ENCODE data around the gene AUH. TPM values are rescaled to one million over a fixed set of nuclear protein-coding genes. Genes with fewer than 3 reads are reported as not detected.

Gene AUH
- total RNA-seq, 1 experiment from 2014 or later, result 21.7 TPM

GRCh38 chr9:91398926-91399325 is 37.2 kb upstream of the AUH start:
- H3K4me3 Mint-ChIP-seq, result no peak overlapping the region
- Histone ChIP-seq H3K56ac (ENCODE audit: insufficient read length, low read depth, low read length) (no peak overlapping the region), H3K23ac (ENCODE audit: insufficient read length, low read depth, low read length) (no peak overlapping the region), H3K79me1 (ENCODE audit: insufficient read depth, low read depth, low read length, poor library complexity, severe bottlenecking) (no peaks in the 10 kb centered on the region), H3K79me2 (ENCODE audit: insufficient read depth, low read length) (no peaks in the 10 kb centered on the region), H2BK120ac (ENCODE audit: low read depth, low read length, poor library complexity, severe bottlenecking) (no peak overlapping the region), H2AFZ (ENCODE audit: low read length) (no peak overlapping the region), H2BK5ac (ENCODE audit: insufficient read length, low read length) (no peak overlapping the region), H3K9me3 (ENCODE audit: control insufficient read depth, low read depth, low read length) (no peaks in the 10 kb centered on the region), H4K8ac (replicated peaks; ENCODE audit: insufficient read length, low read depth, low read length) (no peak overlapping the region), H3K27me3 (ENCODE audit: insufficient read depth, low read length) (no peaks in the 10 kb centered on the region), H3T11ph (ENCODE audit: low read length) (no peak overlapping the region), H2BK20ac (ENCODE audit: low read depth, low read length, poor library complexity, severe bottlenecking) (no peak overlapping the region), H2AK5ac (ENCODE audit: insufficient read length, low read length) (no peak overlapping the region), H3K27ac (ENCODE audit: insufficient read length, low read depth, low read length) (no peak overlapping the region), H3K4me1 (ENCODE audit: insufficient read depth, low read length) (no peaks in the 10 kb centered on the region), H4K5ac (ENCODE audit: insufficient read length, low read depth, low read length) (no peak overlapping the region), H3K9ac (ENCODE audit: extremely low read depth, insufficient read length, low read length) (no peak overlapping the region), H3K14ac (ENCODE audit: insufficient read depth, low read length) (no peak overlapping the region), H4K20me1 (ENCODE audit: control insufficient read depth, insufficient read depth, insufficient read length) (no peaks in the 10 kb centered on the region), H3K4me2 (ENCODE audit: insufficient read depth, insufficient read length, low read length) (no peak overlapping the region), H3K18ac (ENCODE audit: insufficient read length, low read depth, low read length) (no peak overlapping the region), H2BK12ac (ENCODE audit: insufficient read length, low read depth, low read length) (no peak overlapping the region), H4K91ac (ENCODE audit: insufficient read length, low read depth, low read length) (no peak overlapping the region), H3K23me2 (ENCODE audit: insufficient read length, low read depth, low read length, poor library complexity, severe bottlenecking) (no peaks in the 10 kb centered on the region), H3K4ac (ENCODE audit: low read depth, low read length) (no peak overlapping the region), H2BK15ac (ENCODE audit: low read depth, low read length) (no peak overlapping the region)
- no peak overlapping the region; a peak in 1 of 7 replicates for H3K27ac Mint-ChIP-seq
- peaks cover 0 to 7% of the 10 kb centered on the region in 2 experiments; a peak in 2 of 4 replicates for H3K4me1 Mint-ChIP-seq
- no peaks in the 10 kb centered on the region; the same call in 1 of the 2 replicates for H3K27me3 Mint-ChIP-seq (ENCODE audit: low read depth)
- no peaks in the 10 kb centered on the region for H3K36me3 Mint-ChIP-seq (ENCODE audit: insufficient read depth in 1 of 3, low read depth in 3 of 3)
- H3K9me3 Mint-ChIP-seq, result no peaks in the 10 kb centered on the region
- WGBS (ENCODE audit: extremely low coverage, insufficient read length, low lambda C conversion rate), result no CpG with 5 or more reads among the region's 3 CpGs
- no peak for DNase-seq
- TF ChIP-seq CTCF (conservative IDR thresholded peaks at IDR 0.05), result no peak
